Keratinocyte (primary cell): ENCODE data around the gene NSMCE1.

ENCODE experiments used
- EZH2 ChIP-seq: IDR thresholded peaks from one replicate; pipeline ENCODE4 v1.6.1; 2012; ENCODE audit warnings: inconsistent platforms, mild to moderate bottlenecking, low read length, moderate library complexity
- TF ChIP-seq, protein P1 (sequence below), 3 experiments: IDR thresholded peaks in 1 of 3; conservative IDR thresholded peaks in 1 of 3; optimal IDR thresholded peaks in 1 of 3; 2 replicates in 2 of 3; 3 replicates in 1 of 3; pipeline versions ENCODE3 to v1.5.1; 2011; ENCODE audit warnings: low read length in 3 of 3, mild to moderate bottlenecking in 3 of 3, moderate library complexity in 2 of 3, control low read depth in 1 of 3, inconsistent platforms in 1 of 3; ENCODE audit not compliant: insufficient read depth in 2 of 3; ENCODE audit errors: extremely low read depth in 1 of 3

DNA sequence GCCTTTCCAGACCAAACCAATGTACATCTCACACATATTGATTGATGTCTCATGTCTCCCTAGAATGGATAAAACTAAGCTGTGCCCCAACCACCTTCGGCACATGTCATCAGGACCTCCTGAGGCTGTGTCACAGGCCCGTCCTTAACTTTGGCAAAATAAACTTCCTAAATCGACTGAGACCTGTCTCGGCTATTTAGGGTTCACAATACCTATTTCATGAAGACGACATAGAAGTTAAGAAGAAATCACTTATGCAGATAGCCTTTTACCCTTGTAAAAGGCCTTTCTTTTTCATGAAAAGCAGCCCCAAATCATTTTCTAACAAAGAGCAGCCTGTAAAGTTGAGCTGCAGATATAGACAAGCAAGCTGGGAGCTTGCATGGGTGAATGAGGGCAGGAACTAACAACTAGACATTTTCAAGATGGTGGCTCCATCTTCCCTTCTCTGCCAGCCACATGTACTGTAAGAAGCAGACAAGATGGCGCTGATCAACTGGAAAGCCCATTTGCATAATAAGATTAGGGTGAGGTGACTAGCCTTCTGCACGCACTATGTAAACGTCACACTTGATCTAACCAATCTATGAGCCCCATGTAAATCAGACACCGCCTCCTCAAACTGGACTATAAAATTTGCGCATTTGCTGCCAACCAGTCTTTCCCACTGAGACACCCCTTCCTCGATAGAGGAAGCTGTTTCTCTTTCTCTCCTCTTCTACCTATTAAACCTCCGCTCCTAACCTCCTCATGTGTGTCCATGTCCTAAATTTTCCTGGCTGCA lies 69.9 kb downstream of the NSMCE1 start:
- TF ChIP-seq, protein P1, sequence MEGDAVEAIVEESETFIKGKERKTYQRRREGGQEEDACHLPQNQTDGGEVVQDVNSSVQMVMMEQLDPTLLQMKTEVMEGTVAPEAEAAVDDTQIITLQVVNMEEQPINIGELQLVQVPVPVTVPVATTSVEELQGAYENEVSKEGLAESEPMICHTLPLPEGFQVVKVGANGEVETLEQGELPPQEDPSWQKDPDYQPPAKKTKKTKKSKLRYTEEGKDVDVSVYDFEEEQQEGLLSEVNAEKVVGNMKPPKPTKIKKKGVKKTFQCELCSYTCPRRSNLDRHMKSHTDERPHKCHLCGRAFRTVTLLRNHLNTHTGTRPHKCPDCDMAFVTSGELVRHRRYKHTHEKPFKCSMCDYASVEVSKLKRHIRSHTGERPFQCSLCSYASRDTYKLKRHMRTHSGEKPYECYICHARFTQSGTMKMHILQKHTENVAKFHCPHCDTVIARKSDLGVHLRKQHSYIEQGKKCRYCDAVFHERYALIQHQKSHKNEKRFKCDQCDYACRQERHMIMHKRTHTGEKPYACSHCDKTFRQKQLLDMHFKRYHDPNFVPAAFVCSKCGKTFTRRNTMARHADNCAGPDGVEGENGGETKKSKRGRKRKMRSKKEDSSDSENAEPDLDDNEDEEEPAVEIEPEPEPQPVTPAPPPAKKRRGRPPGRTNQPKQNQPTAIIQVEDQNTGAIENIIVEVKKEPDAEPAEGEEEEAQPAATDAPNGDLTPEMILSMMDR (optimal IDR thresholded peaks at IDR 0.05 in 1 of 3, IDR thresholded peaks at IDR 0.05 in 1 of 3, conservative IDR thresholded peaks at IDR 0.05 in 1 of 3; ENCODE audit: extremely low read depth in 1 of 3, insufficient read depth in 2 of 3, low read length in 3 of 3): no peak
- TF ChIP-seq EZH2: no peak
